Gastroesophageal sphincter (tissue), 3 donors: Measurements from ENCODE around the gene RNF8.

Experiments used
- POLR2A ChIP-seq, 2 donors: fragments of 450-650 bp; IDR thresholded peaks; one replicate each; pipeline ENCODE4 v1.6.1; 2017; ENCODE audit warnings: antibody characterized with exemption in 2 of 2, mild to moderate bottlenecking in 2 of 2, moderate library complexity in 1 of 2
- POLR2AphosphoS5 ChIP-seq: sonication (generic); formaldehyde crosslinking; IDR thresholded peaks from one replicate; pipeline ENCODE4 v1.6.1; 2017; ENCODE audit warnings: antibody characterized with exemption
- TF ChIP-seq, protein P1 (sequence below), 4 experiments: fragments of 200-600 bp in 2 of 4; fragments of 450-650 bp in 2 of 4; sonication (generic) in 1 of 4; IDR thresholded peaks; one replicate each; pipeline ENCODE4 v1.5.1; 2017 to 2019; ENCODE audit warnings: antibody characterized with exemption in 4 of 4, mild to moderate bottlenecking in 2 of 4, moderate library complexity in 2 of 4

DNA sequence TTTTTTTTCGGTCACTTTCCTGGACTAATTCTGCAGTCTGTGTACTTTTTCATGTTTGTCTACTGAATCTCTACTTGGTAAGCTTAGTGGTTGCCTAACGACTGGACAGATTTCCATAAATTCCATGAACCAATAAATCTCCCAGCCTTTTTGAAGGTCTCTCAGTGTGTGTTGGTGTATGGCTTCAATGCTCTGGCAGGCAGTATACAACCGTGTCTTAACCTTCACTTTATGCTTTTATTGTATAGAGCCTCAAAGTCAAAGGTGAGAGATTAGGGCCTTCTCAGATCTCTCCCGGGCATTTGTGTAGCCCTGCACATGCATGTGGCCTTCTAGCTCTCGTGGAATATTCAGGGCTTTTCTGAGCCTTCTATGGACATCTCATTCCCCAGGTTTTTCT, 64.9 kb downstream of the RNF8 start:
- TF ChIP-seq, protein P1, sequence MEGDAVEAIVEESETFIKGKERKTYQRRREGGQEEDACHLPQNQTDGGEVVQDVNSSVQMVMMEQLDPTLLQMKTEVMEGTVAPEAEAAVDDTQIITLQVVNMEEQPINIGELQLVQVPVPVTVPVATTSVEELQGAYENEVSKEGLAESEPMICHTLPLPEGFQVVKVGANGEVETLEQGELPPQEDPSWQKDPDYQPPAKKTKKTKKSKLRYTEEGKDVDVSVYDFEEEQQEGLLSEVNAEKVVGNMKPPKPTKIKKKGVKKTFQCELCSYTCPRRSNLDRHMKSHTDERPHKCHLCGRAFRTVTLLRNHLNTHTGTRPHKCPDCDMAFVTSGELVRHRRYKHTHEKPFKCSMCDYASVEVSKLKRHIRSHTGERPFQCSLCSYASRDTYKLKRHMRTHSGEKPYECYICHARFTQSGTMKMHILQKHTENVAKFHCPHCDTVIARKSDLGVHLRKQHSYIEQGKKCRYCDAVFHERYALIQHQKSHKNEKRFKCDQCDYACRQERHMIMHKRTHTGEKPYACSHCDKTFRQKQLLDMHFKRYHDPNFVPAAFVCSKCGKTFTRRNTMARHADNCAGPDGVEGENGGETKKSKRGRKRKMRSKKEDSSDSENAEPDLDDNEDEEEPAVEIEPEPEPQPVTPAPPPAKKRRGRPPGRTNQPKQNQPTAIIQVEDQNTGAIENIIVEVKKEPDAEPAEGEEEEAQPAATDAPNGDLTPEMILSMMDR (IDR thresholded peaks at IDR 0.05) = no peak
- no peak for TF ChIP-seq POLR2AphosphoS5
- no peak for TF ChIP-seq POLR2A (IDR thresholded peaks at IDR 0.05)
